DMS153 treated with DMSO at 0.1 percent for 48 hours (cell line): ENCODE measurements around the gene GPRIN1.

ENCODE experiments used
- DNase-seq: peaks from one replicate; lab custom pipeline; 2025; ENCODE audit not compliant: unreplicated experiment; lab: John Stamatoyannopoulos, UW

GPRIN1 gene

GRCh38 chr5:176609724-176610434, at the start of gene GPRIN1:
GPRIN1 (minus strand) TSS chr5:176610156; CDS start chr5:176599834, 10,322 bp downstream.
- DNase-seq: no peak

GRCh38 chr5:176659512-176659839, 49.5 kb upstream of the GPRIN1 start:
- no peak for DNase-seq

- no peak for DNase-seq
These were observed 49.0 kb upstream of the GPRIN1 start for GRCh38 chr5:176658817-176659511.

- no peak for DNase-seq
These were observed 48.1 kb upstream of the GPRIN1 start for GRCh38 chr5:176658007-176658599.

GRCh38 chr5:176656467-176656990, 46.6 kb upstream of the GPRIN1 start:
- no peak for DNase-seq

GRCh38 chr5:176654856-176655255, 44.9 kb upstream of the GPRIN1 start:
- no peak for DNase-seq

GRCh38 chr5:176653401-176654385, 43.7 kb upstream of the GPRIN1 start:
- DNase-seq: no peak

- no peak for DNase-seq
These were observed 42.2 kb upstream of the GPRIN1 start for GRCh38 chr5:176652136-176652535.

GRCh38 chr5:176651472-176651980, 41.6 kb upstream of the GPRIN1 start:
- no peak for DNase-seq

- DNase-seq: no peak
These were observed 40.5 kb upstream of the GPRIN1 start for GRCh38 chr5:176650354-176650884.

- no peak for DNase-seq
These were observed 38.7 kb upstream of the GPRIN1 start for GRCh38 chr5:176648474-176649194.

- DNase-seq: no peak
These were observed 38.0 kb upstream of the GPRIN1 start for GRCh38 chr5:176647843-176648473.

- peak; percentile 67 for DNase-seq
These were observed 37.3 kb upstream of the GPRIN1 start, which contains the start of gene TSPAN17 for GRCh38 chr5:176647030-176647842. TSPAN17 (plus strand) TSS chr5:176647484; CDS start chr5:176647616, 132 bp downstream.

- no peak for DNase-seq
These were observed 36.7 kb upstream of the GPRIN1 start for GRCh38 chr5:176646707-176647029.

- DNase-seq: no peak
These were observed 36.2 kb upstream of the GPRIN1 start for GRCh38 chr5:176646049-176646706.

- DNase-seq: no peak
These were observed 35.1 kb upstream of the GPRIN1 start for GRCh38 chr5:176644878-176645670.

- no peak for DNase-seq
These were observed 34.3 kb upstream of the GPRIN1 start for GRCh38 chr5:176644294-176644693.
